Epithelial cell of proximal tubule (primary cell): ENCODE data around the gene GAB2. TPM values are rescaled to one million over a fixed set of nuclear protein-coding genes. Genes with fewer than 3 reads are reported as not detected.

Experiments used
- DNase-seq: peaks from one replicate; pipeline ENCODE4 v3.0.0-alpha.2; 2011; ENCODE audit warnings: low read depth
- H3K4me3 ChIP-seq: 2 replicates; pipeline ENCODE4 v1.5.1; 2011; ENCODE audit warnings: low read depth, mild to moderate bottlenecking, low read length
- CTCF ChIP-seq: conservative IDR thresholded peaks from 2 replicates; pipeline ENCODE4 v1.5.1; 2012; ENCODE audit warnings: low read depth, mild to moderate bottlenecking, low read length
- total RNA-seq: library from RNA; depleted of rRNA; stranded (reverse); fragments of >200 nt; gene quantifications from 2 replicates; pipeline ENCODE4 v1.2.3, GENCODE V29; 2015

Gene GAB2
- total RNA-seq, 1 donor from 2014 or later, result 15.0 TPM

DNA sequence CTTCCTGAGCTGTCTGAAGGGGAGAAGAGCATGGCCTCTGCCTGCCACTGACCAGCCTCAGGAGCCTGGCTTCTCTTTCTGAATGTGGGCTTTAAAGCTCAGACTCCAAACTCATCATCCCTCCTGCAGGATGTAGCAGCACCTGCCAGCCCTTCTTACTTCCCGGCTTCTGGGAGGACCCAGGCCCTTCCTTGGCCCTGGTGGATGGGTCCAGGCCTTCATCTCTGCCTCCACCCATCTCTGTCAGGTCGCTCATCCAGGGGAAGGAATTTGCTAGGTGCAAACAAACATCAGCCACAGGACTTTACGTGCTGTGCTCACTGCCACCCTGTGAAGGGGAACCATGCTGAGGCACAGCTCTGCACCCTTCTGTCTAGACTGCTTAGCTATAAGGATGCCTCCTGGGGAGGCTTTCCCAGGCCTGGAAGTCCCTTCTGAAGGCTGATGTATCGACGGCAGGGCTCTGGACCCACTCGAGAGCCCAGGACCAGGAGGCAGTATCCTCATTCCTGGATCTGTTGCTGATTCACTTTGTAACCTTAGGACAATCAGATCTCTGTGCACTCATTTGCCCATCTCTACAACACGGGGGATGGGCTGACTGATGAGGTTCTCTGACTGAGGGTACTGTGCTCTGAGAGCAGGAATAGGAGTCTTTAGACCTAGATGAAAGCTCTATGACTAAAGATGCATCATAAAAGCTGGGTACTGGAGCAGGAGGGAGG is 198.0 kb downstream of the GAB2 start:
- DNase-seq, result no peak
- TF ChIP-seq CTCF, result no peak
- H3K4me3 ChIP-seq, result no peak overlapping the region

DNA sequence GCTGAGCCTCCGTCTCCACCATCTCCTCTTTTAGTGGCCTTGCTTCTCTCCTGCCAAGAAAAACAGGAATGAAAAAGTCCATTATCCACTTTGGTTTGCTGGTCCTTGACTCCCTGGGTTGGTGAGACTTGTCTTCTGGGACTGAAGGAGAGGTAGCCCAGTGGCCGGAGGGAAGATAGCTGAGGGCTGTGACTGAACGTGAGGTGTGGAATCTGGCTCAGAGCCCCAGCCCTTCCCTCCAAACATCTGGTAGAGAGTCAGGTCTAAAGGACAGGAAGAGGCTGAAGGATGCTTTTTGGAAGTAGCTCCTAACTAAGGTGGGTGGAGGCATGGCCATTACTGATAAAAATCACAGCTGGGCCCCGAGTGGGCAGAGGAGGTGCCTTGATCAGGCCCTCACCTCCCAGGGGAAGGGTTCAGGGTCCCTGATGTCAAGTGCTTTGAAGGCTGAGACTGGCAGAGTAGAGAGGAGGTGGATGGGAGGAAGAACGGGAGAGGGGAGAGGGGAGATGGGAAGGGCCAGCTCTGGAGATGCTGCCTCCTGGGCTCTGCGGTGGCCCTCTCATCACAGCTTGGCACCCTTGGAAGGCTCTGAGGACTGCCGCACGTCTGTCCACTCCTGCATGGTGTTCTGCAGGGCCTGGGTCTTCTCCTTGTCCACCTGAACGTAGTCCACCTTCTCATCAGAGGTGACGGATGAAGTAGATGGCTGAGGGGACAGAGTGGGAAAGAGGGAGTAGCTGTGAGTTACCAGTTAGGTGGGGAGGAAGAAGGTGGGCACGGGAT is 198.7 kb downstream of the GAB2 start:
- no peak for TF ChIP-seq CTCF
- no peak overlapping the region for H3K4me3 ChIP-seq
- DNase-seq, result no peak

DNA sequence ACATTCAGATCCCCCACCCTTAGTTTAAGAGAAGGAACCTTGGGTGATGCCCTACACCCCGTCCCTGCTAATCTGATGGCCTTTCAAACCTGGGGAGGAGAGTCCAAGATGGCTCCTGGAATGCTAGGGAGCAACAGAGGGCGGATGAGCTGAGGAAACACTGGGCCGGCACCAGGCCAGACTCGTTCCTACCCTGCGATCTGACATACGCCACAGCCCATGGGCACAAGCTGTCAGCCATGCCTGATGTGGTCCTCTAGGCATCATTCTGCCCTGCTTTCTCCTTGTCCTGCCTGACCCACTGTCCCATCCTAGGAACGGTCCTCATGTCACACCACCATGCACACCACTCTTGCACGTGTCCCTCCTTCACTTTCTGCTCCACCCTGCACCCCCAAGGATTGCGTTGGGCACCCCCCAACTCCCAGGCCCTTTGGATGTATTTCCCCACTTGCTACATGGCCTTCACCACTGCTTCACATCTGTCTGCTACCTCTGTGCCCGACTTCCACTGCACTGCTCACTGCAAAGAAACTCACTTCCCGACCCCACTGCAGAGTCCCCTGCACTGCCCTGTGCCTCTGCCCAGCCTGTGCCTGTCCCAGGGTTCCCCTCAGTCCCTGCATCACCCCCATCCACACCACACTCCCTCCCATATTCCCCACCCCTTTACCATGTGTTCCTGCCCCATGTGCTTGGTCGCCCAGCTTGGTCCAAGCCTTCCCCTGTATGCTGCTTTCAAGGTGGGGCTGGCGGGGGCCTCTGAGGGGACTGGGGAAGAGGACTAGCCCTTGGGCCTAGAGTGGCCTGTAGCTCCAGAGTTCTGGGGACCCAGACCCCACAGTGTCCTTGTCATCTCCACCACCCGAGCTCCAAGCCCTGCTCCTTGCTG is 199.7 kb downstream of the GAB2 start:
- H3K4me3 ChIP-seq, result no peak overlapping the region
- TF ChIP-seq CTCF, result no peak
- no peak for DNase-seq

DNA sequence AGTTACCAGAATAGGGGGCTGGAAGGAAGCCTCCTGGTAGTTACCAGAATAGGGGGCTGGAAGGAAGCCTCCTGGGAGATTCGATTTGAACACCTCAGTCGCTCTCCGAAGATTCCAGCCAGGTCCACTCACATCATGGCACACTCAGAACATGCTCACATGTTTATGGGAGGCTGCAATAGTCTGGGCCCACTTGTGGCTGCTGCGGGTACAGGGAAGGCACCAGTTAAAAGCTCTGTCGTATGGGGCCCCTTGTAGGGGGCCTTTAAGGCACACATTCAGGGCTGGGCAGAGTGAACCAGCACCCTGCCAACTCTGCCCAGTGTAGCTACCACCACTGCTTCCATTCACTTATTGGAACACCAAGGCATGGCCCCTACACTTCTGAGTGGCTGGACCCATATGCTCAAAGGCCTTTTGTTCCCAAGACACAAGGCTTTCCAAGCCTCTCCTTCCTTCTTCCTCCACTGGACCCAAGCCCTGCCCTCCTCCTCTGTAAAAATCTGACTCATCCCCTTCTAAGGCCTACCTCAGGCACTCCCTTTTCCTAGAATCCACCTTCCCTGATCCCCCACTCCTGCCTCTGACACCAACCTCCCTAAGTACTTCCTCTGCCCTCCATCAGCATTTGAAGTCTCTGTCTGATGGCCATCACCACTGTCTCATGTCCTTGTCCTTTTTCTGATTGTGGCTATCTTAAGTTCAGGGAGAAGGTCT is 200.9 kb downstream of the GAB2 start:
- DNase-seq, result no peak
- no peak for TF ChIP-seq CTCF
- H3K4me3 ChIP-seq, result no peak overlapping the region

DNA sequence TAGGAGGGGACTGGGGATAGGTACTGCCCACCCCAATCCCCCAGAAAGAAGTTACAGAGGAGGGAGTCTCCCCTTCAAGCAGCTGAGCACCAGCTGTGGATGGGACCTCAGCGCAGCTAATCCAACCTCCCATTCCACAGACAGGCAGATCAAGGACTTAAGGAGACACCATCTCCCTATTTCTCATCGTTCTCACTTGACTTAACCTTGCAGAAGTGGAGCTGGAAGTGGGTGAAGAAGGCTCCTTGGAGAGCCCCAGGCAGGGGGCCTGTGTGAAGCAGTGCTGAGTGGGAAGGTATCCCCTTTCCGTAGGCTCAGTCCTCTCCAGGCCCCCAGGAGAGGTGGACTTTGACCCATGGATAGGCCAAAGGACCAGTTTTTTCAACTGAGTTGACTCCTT is 201.6 kb downstream of the GAB2 start:
- H3K4me3 ChIP-seq, result no peak overlapping the region
- no peak for DNase-seq
- no peak for TF ChIP-seq CTCF

DNA sequence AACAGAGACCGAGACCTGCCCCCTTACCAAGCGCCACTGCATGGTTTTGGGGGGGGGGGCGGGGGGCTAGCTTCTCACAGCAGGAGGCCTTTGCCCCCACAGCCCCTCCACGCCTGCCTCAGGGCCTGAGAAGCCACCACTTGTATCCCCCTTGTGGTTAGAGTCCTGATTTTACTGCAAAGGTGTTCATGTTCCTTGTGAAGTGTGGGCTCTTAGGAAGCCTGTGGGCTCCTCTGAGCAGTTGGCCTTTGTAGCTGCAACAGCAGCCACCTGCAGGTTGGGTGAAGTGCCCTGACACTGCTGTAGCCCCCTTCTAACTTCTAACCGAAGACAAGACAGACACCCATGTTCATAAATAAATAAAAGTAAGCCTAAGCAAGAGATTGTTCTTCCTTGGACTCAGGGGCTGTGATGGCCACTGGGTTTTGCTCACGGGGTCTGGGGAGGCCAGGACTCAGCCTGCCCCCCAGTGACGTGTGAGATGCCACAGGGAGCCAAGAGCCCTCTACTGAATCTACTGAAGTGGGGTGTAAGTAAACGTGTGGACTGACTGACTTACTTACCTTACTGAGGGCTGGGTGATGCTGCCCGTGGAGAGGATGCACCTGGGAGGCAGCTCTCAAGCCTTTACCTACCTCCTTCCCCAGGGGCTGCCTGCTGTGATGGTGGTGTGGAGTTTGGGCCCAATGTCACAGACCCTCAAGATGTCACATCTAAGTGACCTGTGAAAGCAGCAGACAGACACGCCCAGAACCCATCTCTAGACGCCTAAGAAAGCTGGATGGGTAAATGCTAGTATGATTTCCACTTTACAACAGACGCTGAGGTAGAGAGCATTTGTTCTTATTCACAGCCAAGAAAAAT is 203.1 kb downstream of the GAB2 start:
- H3K4me3 ChIP-seq, result no peak overlapping the region
- no peak for DNase-seq
- no peak for TF ChIP-seq CTCF
